Measurements from ENCODE around the gene ANGPTL4. TPM values are rescaled to one million over a fixed set of nuclear protein-coding genes. Genes with fewer than 3 reads are reported as not detected.
"Not testable (repeated sequence)": the region's sequence is repeated elsewhere in the genome, so short reads cannot be mapped to it uniquely, and the experiment has no call there.

Gene ANGPTL4
- total and polyA plus RNA-seq, 5 experiments from 2014 or later = 0.23 TPM; not detected in 4

DNA sequence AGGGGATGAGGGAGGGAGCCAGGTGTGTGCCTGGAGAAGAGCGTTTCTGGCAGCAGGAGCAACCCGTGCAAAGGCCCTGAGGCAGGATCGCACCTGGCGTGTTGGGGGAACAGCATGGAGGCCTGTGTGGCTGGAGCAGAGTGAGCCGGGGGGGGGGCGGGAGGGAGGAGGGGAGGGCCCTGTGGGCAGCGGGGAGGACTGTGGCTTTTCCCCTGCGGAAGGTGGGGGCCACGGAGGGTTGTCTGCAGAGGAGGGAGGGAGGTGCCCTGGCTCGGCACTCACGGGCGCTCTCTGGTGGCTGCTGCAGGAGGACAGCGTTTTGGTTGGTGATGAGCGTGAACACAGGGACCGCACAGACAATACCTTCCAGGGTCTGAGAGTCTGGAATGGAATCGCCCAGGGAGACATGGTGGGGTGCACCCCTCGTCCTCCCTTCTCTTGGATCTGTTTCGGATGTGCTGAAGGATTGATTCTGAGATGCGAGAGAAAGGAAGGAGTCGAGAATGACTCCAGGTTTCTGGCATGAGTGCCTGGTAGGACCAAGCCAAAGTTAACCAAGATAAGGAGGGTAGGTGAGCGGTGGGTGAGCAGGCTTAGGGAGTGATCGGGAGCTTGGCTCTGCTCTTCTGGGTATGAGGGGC, 32.7 kb downstream of the ANGPTL4 start:
- H3K4me3 Mint-ChIP-seq = peak overlapping the region in 3 of 10 donors; percentile 4 to 34 (median 25)
- H3K27me3 Mint-ChIP-seq = no peaks in the 10 kb centered on the region
- no peaks in the 10 kb centered on the region for H3K9me3 Mint-ChIP-seq
- peak overlapping the region in 9 of 10 donors; percentile 32 to 88 (median 84) for H3K27ac Mint-ChIP-seq
- ATAC-seq (peak; percentile 79 to 82), DNase-seq (peak; percentile 48 to 85 (median 64))
- POLR2A ChIA-PET = no interaction called here
- peaks cover 0 to 35% (median 0%) of the 10 kb centered on the region in 3 donors for H3K36me3 Mint-ChIP-seq
- peaks cover 21 to 61% (median 36%) of the 10 kb centered on the region in 4 donors for H3K4me1 Mint-ChIP-seq

GRCh38 chr19:8397271-8397670, 33.3 kb downstream of the ANGPTL4 start:
- Mint-ChIP-seq H3K27me3 (no peaks in the 10 kb centered on the region), H3K4me1 (peaks cover 17 to 55% (median 31%) of the 10 kb centered on the region in 4 donors), H3K27ac (peak overlapping the region in 9 of 10 donors; percentile 58 to 88 (median 84)), H3K4me3 (peak overlapping the region in 2 of 10 donors; percentile 54 to 63), H3K36me3 (peaks cover 0 to 40% (median 0%) of the 10 kb centered on the region in 3 donors), H3K9me3 (no peaks in the 10 kb centered on the region)
- no peak for ATAC-seq
- POLR2A ChIA-PET = interaction anchor here (1.2 kb wide), 1 partner anchor 10 kb away, joined by 3 read pairs; no protein-coding TSS in a partner anchor
- DNase-seq = no peak

GRCh38 chr19:8397746-8398310, 33.9 kb downstream of the ANGPTL4 start:
- Mint-ChIP-seq H3K36me3 (peaks cover 0 to 45% (median 0%) of the 10 kb centered on the region in 3 donors), H3K27ac (peak overlapping the region in 1 of 10 donors; percentile 67), H3K4me3 (no peak overlapping the region), H3K9me3 (no peaks in the 10 kb centered on the region), H3K4me1 (peaks cover 16 to 51% (median 28%) of the 10 kb centered on the region in 4 donors), H3K27me3 (no peaks in the 10 kb centered on the region)
- no peak for ATAC-seq
- DNase-seq = no peak
- POLR2A ChIA-PET = interaction anchor here (0.6 to 1.2 kb wide), 3 partner anchors 10 to 71 kb away, joined by 3 to 4 read pairs (median 3); no protein-coding TSS in a partner anchor

DNA sequence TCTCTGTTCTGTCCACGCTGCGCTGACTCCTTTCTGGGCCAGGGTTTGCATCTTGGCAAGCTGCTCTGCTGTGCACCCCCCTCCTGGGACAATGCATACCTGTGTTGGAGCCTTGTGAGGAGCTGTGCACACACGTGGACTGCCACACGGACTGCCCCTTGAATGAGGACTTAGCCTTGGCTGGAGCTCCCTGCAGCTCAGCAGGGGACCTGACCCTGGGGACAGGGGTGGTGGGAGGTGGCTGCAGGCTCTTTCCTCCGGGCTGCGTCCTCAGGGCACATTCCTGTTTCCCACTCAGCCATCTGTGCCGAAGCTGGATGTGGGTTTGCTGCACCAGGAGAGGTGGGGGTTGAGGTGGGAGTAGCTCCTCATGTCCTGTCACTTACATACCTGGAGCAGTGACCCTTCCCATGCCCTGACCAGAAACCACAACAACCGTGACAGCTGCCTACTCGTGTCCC, 34.4 kb downstream of the ANGPTL4 start:
- ATAC-seq = no peak
- Mint-ChIP-seq H3K27ac (peak overlapping the region in 2 of 10 donors; percentile 48 to 67), H3K36me3 (peaks cover 0 to 43% (median 0%) of the 10 kb centered on the region in 3 donors), H3K4me3 (no peak overlapping the region), H3K9me3 (no peaks in the 10 kb centered on the region), H3K4me1 (peaks cover 14 to 46% (median 22%) of the 10 kb centered on the region in 4 donors), H3K27me3 (no peaks in the 10 kb centered on the region)
- POLR2A ChIA-PET = interaction anchor here (0.6 to 1.2 kb wide), 3 partner anchors 9 to 72 kb away, joined by 3 to 4 read pairs (median 3); no protein-coding TSS in a partner anchor
- no peak for DNase-seq

- POLR2A ChIA-PET = no interaction called here
- H3K4me1 Mint-ChIP-seq = peaks cover 14 to 35% (median 19%) of the 10 kb centered on the region in 4 donors
Measured at GRCh38 chr19:8399681-8400188, 35.8 kb downstream of the ANGPTL4 start.

DNA sequence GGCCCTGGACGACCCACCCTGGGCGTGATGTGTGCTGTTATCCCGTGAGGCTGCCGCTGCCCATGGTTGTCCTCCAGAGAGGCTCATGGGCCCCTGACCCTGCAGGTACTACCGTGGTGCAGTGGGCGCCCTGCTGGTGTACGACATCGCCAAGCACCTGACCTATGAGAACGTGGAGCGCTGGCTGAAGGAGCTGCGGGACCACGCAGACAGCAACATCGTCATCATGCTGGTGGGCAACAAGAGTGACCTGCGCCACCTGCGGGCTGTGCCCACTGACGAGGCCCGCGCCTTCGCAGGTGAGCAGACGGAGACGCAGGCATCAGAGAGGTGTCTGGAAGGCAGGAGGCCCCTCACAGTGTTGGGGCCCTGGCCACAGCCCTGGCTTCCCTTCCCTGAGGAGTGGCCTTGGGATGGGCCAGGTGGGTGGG, 38.0 kb downstream of the ANGPTL4 start:
- ATAC-seq (no peak), DNase-seq (no peak)
- POLR2A ChIA-PET = no interaction called here
- H3K27me3 Mint-ChIP-seq = no peaks in the 10 kb centered on the region
- H3K4me1 Mint-ChIP-seq = peaks cover 5 to 17% (median 5%) of the 10 kb centered on the region in 4 donors
- H3K27ac Mint-ChIP-seq = no peak overlapping the region
- no peak overlapping the region for H3K4me3 Mint-ChIP-seq
- peaks cover 0 to 43% (median 1%) of the 10 kb centered on the region in 3 donors for H3K36me3 Mint-ChIP-seq
- H3K9me3 Mint-ChIP-seq = no peaks in the 10 kb centered on the region

More at GRCh38 chr19:8399681-8400188, 35.8 kb downstream of the ANGPTL4 start:
- Mint-ChIP-seq H3K36me3 (peaks cover 0 to 50% (median 1%) of the 10 kb centered on the region in 3 donors), H3K27ac (peak overlapping the region in 2 of 10 donors; percentile 14 to 44), H3K9me3 (no peaks in the 10 kb centered on the region), H3K27me3 (no peaks in the 10 kb centered on the region), H3K4me3 (no peak overlapping the region)
- ATAC-seq (no peak), DNase-seq (no peak)

DNA sequence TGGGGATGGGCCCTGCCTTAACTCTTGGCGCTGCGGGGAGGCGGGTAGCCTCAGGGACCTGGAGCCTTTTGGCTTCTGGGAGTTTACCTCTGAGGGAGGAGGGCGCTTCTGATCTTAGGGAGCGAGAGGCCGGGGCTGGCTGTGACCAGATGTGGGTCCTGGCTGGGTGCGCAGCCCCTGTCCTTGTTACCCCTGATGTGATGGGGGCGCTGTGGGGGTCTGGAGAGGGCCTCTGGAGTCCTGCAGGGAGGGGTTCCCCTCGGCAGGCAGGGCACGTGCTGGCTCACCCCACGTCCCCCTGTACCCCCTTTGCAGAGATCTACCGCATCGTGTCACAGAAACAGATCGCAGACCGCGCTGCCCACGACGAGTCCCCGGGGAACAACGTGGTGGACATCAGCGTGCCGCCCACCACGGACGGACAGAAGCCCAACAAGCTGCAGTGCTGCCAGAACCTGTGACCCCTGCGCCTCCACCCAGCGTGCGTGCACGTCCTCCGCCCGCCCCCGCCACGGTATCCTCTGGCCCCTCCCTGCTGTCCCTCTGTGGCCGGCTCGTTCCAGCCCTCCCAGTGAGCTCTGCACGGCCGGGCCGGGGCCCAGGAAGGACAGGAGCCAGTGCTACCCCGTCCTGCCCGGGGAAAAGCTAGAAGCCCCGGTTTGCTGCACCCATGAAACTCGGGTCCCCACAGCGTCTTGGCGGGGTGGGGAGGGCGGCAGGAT, 39.3 kb downstream of the ANGPTL4 start:
- Mint-ChIP-seq H3K4me1 (peaks cover 0 to 8% (median 0%) of the 10 kb centered on the region in 4 donors), H3K27ac (no peak overlapping the region), H3K9me3 (no peaks in the 10 kb centered on the region), H3K27me3 (no peaks in the 10 kb centered on the region), H3K4me3 (no peak overlapping the region), H3K36me3 (peaks cover 0 to 42% (median 1%) of the 10 kb centered on the region in 3 donors)
- no peak for DNase-seq
- POLR2A ChIA-PET = no interaction called here
- ATAC-seq = no peak

- no peaks in the 10 kb centered on the region for H3K27me3 Mint-ChIP-seq
- no peak for DNase-seq
- no peak for ATAC-seq
- peaks cover 0 to 42% (median 1%) of the 10 kb centered on the region in 3 donors for H3K36me3 Mint-ChIP-seq
- peaks cover 0 to 5% (median 0%) of the 10 kb centered on the region in 4 donors for H3K4me1 Mint-ChIP-seq
- H3K27ac Mint-ChIP-seq = no peak overlapping the region
- H3K4me3 Mint-ChIP-seq = no peak overlapping the region
- no peaks in the 10 kb centered on the region for H3K9me3 Mint-ChIP-seq
- POLR2A ChIA-PET = no interaction called here
Measured at GRCh38 chr19:8403820-8404109, 39.8 kb downstream of the ANGPTL4 start.

GRCh38 chr19:8404391-8405151, 40.6 kb downstream of the ANGPTL4 start:
- Mint-ChIP-seq H3K4me1 (peaks cover 0 to 3% (median 0%) of the 10 kb centered on the region in 4 donors), H3K9me3 (no peaks in the 10 kb centered on the region), H3K27me3 (no peaks in the 10 kb centered on the region), H3K27ac (peak overlapping the region in 4 of 10 donors; percentile 11 to 78 (median 37)), H3K4me3 (no peak overlapping the region), H3K36me3 (peaks cover 0 to 39% (median 1%) of the 10 kb centered on the region in 3 donors)
- ATAC-seq = no peak
- POLR2A ChIA-PET = interaction anchor here (0.6 kb wide), 1 partner anchor 100 kb away, joined by 3 read pairs; no protein-coding TSS in a partner anchor
- no peak for DNase-seq

- peaks cover 3 to 15% (median 7%) of the 10 kb centered on the region in 4 donors for H3K4me1 Mint-ChIP-seq
- H3K27me3 Mint-ChIP-seq, DNase-seq, H3K4me3 Mint-ChIP-seq, ATAC-seq, H3K36me3 Mint-ChIP-seq, H3K9me3 Mint-ChIP-seq, H3K27ac Mint-ChIP-seq: not testable (repeated sequence)
- POLR2A ChIA-PET = interaction anchor here (0.6 to 1.5 kb wide), 5 partner anchors 12 to 65 kb away, joined by 3 read pairs; no protein-coding TSS in a partner anchor
Measured at GRCh38 chr19:8410718-8411117, 46.8 kb downstream of the ANGPTL4 start.

GRCh38 chr19:8412783-8413628, 49.1 kb downstream of the ANGPTL4 start, which contains the start of gene MARCHF2:
Gene MARCHF2, plus strand, starts transcription at chr19:8413305. Its CDS starts 8,536 bp downstream, at chr19:8421841.
- DNase-seq = peak; percentile 88 to 97 (median 94)
- Mint-ChIP-seq H3K36me3 (no peaks in the 10 kb centered on the region), H3K4me1 (peaks cover 3 to 19% (median 7%) of the 10 kb centered on the region in 4 donors), H3K4me3 (peak within 1 kb of the TSS; percentile 57 to 85 (median 74)), H3K27ac (peak within 1 kb of the TSS in 7 of 10 donors; percentile 19 to 71 (median 65)), H3K27me3 (no peaks in the 10 kb centered on the region), H3K9me3 (no peaks in the 10 kb centered on the region)
- POLR2A ChIA-PET = interaction anchor here (0.6 to 3.4 kb wide), 14 partner anchors 19 to 167 kb away, joined by 3 to 30 read pairs (median 4); partner anchors contain the start of genes HNRNPM, RAB11B and ZNF414
- ATAC-seq = peak; percentile 99 to 100

Measured in naive thymus-derived CD8-positive, alpha-beta T cell (primary cell).